GM19025 (cell line): ENCODE results near the gene FOXM1.
"Not testable (repeated sequence)": the region's sequence is repeated elsewhere in the genome, so short reads cannot be mapped to it uniquely, and the experiment has no call there.

Experiments used
- ATAC-seq: cut with Tn5 transposase; IDR thresholded peaks from one replicate; pipeline ENCODE4 v1.9.1; 2021; ENCODE audit warnings: mild to moderate bottlenecking, low read depth, moderate library complexity; ENCODE audit not compliant: unreplicated experiment

FOXM1 gene

GRCh38 chr12:2884810-2885209 is 7.8 kb upstream of the FOXM1 start:
- ATAC-seq = no peak

GRCh38 chr12:2879853-2880252 is 2.9 kb upstream of the FOXM1 start:
- ATAC-seq = no peak

DNA sequence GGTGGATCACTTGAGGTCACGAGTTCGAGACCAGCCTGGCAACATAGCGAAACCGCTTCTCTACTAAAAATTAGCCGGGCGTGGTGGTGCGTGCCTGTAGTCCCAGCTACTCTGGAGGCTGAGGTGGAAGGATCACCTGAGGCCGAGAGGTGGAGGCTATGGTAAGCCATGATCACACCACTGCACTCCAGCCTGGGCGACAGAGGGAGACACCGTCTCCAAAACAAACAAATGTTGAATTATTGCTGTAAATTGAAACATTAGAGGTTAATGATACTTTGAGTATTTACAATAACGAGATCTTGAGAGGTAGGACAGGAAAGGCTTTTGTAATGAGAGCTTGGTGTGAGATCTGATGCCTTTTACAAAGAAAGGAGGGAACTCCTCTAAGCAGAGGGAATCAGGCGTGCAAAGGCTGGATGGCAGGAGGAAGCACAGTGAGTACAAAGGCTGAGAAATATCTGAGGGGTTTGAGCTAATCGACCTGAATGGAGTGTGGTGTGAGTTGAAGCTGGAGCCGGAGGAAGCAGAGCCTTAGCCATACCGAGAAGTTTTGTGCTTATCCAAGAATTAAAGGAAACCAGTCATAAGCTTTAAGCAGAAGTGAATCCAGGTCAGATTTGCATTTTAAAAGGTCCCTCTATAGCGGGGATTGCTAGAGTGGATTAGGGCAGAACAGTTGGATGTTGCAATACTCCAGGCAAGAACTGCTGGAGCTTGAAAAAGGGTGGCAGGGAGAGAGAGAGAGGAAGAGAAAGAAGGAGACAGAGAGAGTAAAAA is 1.2 kb upstream of the FOXM1 start:
- ATAC-seq = no peak

- no peak for ATAC-seq
Observed at GRCh38 chr12:2876431-2877046, 435 bp downstream of the FOXM1 start.

DNA sequence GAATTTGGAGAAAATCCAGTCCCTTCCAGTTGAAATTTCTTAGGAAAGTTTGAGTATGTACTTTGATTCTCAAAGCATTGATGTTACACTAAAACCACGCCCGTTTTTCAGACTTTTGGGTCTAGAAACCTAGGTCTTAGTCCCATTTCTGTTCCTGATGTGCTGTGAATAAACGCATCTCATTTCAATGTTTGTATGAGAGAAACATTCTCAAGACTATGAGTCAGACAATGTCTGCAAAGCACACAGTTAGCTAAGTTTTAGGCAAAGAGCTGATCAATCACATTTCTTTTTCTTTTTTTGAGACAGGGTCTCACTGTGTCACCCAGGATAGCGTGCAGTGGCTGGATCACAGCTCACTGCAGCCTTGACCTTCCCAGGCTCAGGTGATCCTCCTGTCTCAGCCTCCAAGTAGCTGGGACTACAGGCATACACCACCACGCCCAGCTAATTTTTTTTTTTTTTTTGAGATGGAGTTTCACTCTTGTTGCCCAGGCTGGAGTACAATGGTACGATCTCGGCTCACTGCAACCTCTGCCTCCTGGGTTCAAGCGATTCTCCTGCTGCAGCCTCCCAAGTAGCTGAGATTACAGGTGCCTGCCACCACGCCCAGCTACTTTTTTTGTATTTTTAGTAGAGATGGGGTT is 7.9 kb downstream of the FOXM1 start:
- not testable (repeated sequence) for ATAC-seq

DNA sequence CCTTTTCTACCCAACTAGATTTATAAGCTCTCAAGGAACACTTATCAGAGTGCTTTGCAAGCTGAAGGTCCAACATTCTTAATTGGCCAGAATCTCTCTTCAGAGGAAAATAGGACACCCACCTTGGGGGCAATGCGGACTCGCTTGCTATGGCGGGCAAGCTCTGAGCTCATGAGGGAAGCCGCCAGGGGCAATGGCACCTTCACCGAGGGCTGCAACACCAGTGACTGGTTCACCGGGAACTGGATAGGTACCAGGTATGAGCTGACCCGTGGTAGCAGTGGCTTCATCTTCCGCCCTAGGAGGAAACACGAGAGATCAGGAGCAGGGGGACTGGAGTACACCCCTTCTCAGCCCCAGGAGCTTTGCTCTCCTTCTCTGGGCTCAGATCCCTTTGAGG is 12.8 kb downstream of the FOXM1 start:
- ATAC-seq = no peak

DNA sequence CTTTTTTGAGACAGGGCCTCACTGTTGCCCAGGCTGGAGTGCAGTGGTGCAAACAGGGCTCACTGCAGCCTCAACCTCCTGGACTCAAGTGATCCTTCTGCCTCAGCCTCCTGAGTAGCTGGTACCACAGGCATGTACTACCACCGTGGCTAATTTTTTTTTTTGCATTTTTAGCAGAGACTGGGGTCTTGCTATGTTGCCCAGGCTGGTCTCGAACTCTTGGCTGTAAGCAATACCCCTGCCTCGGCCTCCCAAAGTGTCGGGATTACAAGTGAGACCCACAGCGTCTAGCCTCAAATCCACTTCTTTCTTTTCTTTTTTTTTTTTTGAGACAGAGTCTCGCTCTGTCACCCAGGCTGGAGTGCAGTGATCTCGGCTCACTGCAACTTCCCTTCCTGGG is 13.6 kb downstream of the FOXM1 start:
- not testable (repeated sequence) for ATAC-seq

DNA sequence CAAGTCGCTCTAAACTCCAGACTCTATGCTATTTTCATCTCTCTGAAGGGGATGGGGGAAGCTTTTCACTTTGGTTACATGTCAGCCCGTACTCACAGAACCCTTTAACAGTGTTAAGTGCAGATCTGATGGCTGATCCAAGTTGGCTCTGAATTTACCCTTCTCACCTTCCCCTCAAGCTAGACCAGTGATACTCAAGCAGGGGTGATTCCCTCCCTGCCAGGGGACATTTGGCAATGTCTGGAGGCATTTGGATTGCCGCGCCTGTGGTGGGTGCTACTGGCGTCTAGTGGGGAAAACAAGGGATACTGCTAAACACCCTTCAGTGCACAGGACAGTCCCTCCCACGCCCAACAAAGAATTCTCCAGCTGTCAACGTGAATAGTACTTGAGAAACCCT is 14.1 kb downstream of the FOXM1 start:
- no peak for ATAC-seq

- no peak for ATAC-seq
Observed at GRCh38 chr12:2860170-2860569, 16.8 kb downstream of the FOXM1 start.

GRCh38 chr12:2858944-2859421 is 18.0 kb downstream of the FOXM1 start:
- no peak for ATAC-seq

DNA sequence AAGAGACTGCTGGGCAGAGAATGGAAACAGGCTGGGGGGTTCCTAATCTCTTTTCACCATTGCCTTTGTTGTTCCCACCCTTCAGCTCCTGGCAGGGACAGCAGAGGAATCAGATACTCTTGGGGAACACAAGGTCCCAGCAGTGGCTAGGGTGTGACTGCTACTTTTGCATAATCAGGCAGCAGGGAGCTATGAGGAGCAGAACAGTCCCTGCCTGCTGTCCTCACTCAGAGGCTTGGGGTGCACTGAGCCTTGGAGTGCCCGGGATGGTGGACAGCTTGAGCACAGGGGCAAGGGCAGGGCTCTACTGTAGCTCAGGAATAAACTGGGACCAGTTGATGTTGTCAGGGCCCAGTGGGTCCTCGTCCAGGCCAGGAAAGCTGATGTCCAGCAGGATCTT is 18.6 kb downstream of the FOXM1 start:
- ATAC-seq = no peak

- no peak for ATAC-seq
Observed at GRCh38 chr12:2857576-2857975, 19.4 kb downstream of the FOXM1 start.

- no peak for ATAC-seq
Observed at GRCh38 chr12:2857021-2857431, 19.9 kb downstream of the FOXM1 start, which contains the start of gene TEX52. Gene TEX52 (minus strand): TSS chr12:2857039. CDS start chr12:2857026, 13 bp downstream.

DNA sequence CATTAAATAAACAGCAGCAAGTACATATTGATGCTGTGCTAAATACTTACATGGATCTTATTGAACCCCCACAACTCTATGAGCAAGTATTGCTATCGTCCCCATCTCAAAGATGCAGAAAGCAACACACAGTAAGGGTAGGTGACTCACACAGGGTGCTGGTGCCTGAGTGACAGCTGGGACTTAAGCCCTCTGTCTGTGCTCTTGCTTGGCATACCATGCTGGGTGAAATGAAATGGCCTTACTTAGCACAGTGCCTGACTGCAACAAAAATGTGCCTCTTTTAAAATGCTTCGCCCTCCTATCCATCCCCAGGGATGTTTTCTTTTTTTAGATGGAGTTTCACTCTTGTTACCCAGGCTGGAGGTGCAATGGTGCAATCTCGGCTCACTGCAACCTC is 20.9 kb downstream of the FOXM1 start:
- ATAC-seq = no peak

- ATAC-seq = no peak
Observed at GRCh38 chr12:2855546-2855945, 21.4 kb downstream of the FOXM1 start.

GRCh38 chr12:2854669-2855453 is 22.1 kb downstream of the FOXM1 start:
- no peak for ATAC-seq

- ATAC-seq = no peak
Observed at GRCh38 chr12:2853626-2854025, 23.3 kb downstream of the FOXM1 start.

DNA sequence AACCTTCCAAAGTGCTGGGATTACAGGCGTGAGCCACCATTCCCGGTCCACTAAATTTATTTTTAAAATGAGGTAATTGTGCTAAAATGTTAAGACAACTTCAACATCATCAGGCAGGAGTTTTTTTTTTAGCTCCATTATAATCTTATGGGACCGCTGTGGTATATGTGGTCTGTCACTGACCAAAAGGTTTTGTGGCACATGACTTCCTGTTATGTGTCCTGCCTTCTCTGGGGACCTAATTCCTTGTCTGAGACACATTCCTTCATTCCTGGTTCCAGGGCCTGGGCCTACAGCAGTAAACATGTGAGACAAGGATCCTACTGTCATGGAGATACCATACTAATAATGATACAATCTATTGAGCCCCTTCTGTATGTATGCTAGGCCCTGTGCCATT is 25.0 kb downstream of the FOXM1 start:
- ATAC-seq = no peak

- ATAC-seq = no peak
Observed at GRCh38 chr12:2845280-2845679, 31.7 kb downstream of the FOXM1 start.

DNA sequence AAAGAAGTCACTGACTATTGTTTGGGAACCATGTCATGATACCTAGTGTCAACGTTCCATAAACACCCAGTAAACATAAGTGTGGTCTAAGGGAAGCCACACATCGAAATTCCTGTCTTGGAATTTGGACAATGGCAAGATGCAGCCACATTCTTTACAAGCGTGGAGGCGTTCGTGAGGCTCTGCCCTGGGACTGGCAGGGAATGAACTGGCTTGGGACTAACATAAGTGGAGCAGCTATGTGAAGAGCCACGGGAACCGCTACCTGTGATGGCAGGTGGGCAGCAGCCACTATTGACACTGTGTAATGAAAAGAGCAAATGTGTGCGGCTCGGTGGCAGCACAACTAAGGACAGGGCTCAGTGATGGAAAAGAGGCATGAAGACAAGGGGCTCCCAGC is 32.2 kb downstream of the FOXM1 start:
- no peak for ATAC-seq

DNA sequence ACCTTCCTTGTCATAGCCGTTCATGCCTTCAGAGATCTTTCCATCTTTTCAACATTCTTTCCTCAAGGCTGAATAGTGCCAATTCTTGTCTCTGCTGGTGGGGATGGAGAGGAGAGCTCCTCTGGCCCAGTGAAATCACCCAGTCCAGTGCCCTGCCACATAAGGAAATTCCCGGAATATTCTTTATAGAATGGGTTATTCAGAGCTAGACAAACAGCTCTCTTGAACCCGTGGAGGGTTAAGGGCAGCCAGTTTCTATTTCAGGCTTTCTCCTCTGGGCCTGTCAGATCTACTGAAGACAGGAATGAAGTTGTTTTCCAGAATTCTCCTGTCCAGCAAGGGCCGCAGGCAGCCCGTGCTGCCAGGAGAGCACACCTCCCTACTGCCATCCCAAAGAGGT is 34.0 kb downstream of the FOXM1 start:
- ATAC-seq = no peak
